Right kidney (tissue), 1 donor: ENCODE measurements around the gene SAMD4B.

ENCODE experiments used
- DNase-seq: peaks from one replicate; pipeline ENCODE4 v3.0.0-alpha.2; 2016

SAMD4B gene

GRCh38 chr19:39409208-39410016 is 67.2 kb downstream of the SAMD4B start:
- peak; percentile 54 for DNase-seq

GRCh38 chr19:39410017-39410830 is 68.0 kb downstream of the SAMD4B start:
- peak; percentile 79 for DNase-seq

- no peak for DNase-seq
Observed at GRCh38 chr19:39410831-39411080, 68.5 kb downstream of the SAMD4B start.

GRCh38 chr19:39411081-39411831 is 69.0 kb downstream of the SAMD4B start:
- peak; percentile 58 for DNase-seq

GRCh38 chr19:39411832-39412099 is 69.5 kb downstream of the SAMD4B start:
- DNase-seq: no peak

GRCh38 chr19:39412100-39412866 is 70.1 kb downstream of the SAMD4B start, which contains the start of gene PLEKHG2:
PLEKHG2 (plus strand) TSS chr19:39412669; CDS start chr19:39414087, 1,418 bp downstream.
- peak; percentile 99 for DNase-seq

- no peak for DNase-seq
Observed at GRCh38 chr19:39412867-39413271, 70.6 kb downstream of the SAMD4B start.

- DNase-seq: no peak
Observed at GRCh38 chr19:39413272-39413910, 71.2 kb downstream of the SAMD4B start.

- DNase-seq: peak; percentile 72
Observed at GRCh38 chr19:39413911-39414608, 71.8 kb downstream of the SAMD4B start.

- no peak for DNase-seq
Observed at GRCh38 chr19:39415111-39416046, 73.2 kb downstream of the SAMD4B start.

GRCh38 chr19:39416152-39417120 is 74.2 kb downstream of the SAMD4B start:
- no peak for DNase-seq

- DNase-seq: no peak
Observed at GRCh38 chr19:39417463-39418181, 75.4 kb downstream of the SAMD4B start.

- DNase-seq: no peak
Observed at GRCh38 chr19:39419003-39419402, 76.8 kb downstream of the SAMD4B start.

GRCh38 chr19:39420769-39421168 is 78.5 kb downstream of the SAMD4B start:
- DNase-seq: no peak

GRCh38 chr19:39422020-39422419 is 79.8 kb downstream of the SAMD4B start:
- no peak for DNase-seq

GRCh38 chr19:39423258-39424086 is 81.3 kb downstream of the SAMD4B start:
- DNase-seq: no peak

- no peak for DNase-seq
Observed at GRCh38 chr19:39424934-39425333, 82.7 kb downstream of the SAMD4B start.
